SK-N-MC (cell line): ENCODE results near the gene RUNX1.

Experiments
- DNase-seq: peaks from one replicate; pipeline ENCODE4 v3.0.0-alpha.2; 2011; ENCODE audit warnings: low read depth, low spot score
- H3K27ac ChIP-seq: fragments of 200-600 bp; sonication (generic); 2 replicates; pipeline ENCODE4 v1.5.1; 2016; ENCODE audit warnings: mixed run types
- H3K36me3 ChIP-seq: fragments of 200-600 bp; sonication (generic); 2 replicates; pipeline ENCODE4 v1.6.1; 2017; ENCODE audit warnings: antibody characterized with exemption, low read length, mixed read lengths; ENCODE audit not compliant: insufficient read depth
- H3K4me3 ChIP-seq: fragments of 200-600 bp; sonication (generic); 2 replicates; pipeline ENCODE4 v1.5.1; 2016
- H3K9ac ChIP-seq: fragments of 200-600 bp; sonication (generic); 2 replicates; pipeline ENCODE4 v1.8.0; 2017; ENCODE audit warnings: mixed run types, mixed read lengths; ENCODE audit not compliant: insufficient read length
- H3K9me3 ChIP-seq: fragments of 200-600 bp; sonication (generic); 2 replicates; pipeline ENCODE4 v1.6.1; 2017; ENCODE audit warnings: low read depth, mild to moderate bottlenecking, antibody characterized with exemption, low read length, moderate library complexity, mixed read lengths
- EZH2 ChIP-seq: fragments of 200-600 bp; sonication (generic); IDR thresholded peaks from one replicate; pipeline ENCODE4 v1.6.1; 2017; ENCODE audit warnings: antibody characterized with exemption
- FOXP2 ChIP-seq: optimal IDR thresholded peaks from 2 replicates; pipeline ENCODE3; 2011; ENCODE audit warnings: mild to moderate bottlenecking, moderate library complexity; ENCODE audit not compliant: insufficient read depth; ENCODE audit errors: extremely low read length, control extremely low read depth
- POLR2AphosphoS5 ChIP-seq: IDR thresholded peaks from 2 replicates; pipeline ENCODE4 v1.6.1; 2012; ENCODE audit warnings: mild to moderate bottlenecking, low read depth, low read length, borderline replicate concordance

The RUNX1 gene

DNA sequence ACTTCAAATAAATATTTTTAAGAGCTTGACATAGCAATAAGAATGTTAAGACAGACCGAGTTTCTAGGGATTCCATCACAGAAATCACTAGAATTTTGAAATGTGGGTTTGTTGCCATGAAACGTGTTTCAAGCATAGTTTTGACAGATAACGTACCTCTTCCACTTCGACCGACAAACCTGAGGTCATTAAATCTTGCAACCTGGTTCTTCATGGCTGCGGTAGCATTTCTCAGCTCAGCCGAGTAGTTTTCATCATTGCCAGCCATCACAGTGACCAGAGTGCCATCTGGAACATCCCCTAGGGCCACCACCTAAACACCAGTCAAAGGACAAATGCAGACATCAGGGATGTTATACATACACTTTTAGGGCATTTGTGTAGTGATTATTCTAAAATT lies 168.7 kb downstream of the RUNX1 start:
- Histone ChIP-seq H3K27ac (no peak overlapping the region), H3K4me3 (no peak overlapping the region), H3K9me3 (no peaks in the 10 kb centered on the region), H3K36me3 (no peaks in the 10 kb centered on the region), H3K9ac (no peak overlapping the region)
- TF ChIP-seq EZH2 (no peak), POLR2AphosphoS5 (no peak), FOXP2 (no peak)
- no peak for DNase-seq

DNA sequence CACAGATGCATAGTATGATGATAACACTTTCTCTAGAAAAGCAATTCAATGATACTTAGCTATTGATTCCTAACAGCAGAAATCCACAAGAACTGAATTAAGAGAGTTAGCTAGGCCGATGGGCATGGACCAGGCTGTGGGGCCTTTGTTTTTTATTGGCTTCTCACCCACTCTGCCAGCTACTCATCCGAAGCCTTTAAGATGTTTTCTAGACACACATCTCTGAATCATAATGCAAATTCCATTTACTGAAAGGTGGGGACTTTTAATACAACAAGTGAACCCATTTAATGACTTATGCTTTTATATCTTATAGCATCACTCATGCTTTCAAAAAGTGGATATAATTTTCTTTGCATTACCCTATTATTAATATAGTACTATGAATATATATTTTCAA lies 170.2 kb downstream of the RUNX1 start:
- no peak for DNase-seq
- Histone ChIP-seq H3K27ac (no peak overlapping the region), H3K36me3 (no peaks in the 10 kb centered on the region), H3K9me3 (no peaks in the 10 kb centered on the region), H3K4me3 (no peak overlapping the region), H3K9ac (no peak overlapping the region)
- TF ChIP-seq EZH2: no peak
- no peak for TF ChIP-seq POLR2AphosphoS5
- TF ChIP-seq FOXP2: no peak

DNA sequence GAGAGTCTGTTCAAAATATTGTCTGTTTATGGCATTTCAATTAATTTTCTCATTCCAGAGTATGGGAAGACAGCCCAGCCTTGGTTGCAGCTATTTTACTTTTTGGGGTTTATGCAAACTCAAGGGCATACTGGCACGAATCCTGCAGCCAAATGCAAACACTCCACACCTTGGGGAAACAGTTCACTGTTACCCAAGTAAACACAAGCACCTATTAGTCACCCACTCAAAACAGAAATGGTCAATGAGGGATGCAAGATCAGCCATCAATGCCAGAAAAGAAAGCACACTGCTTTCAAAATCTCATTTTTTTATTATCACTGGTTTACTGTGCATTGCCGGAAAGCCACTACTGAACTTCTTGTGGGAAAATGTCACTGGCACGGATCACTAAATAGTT lies 170.6 kb downstream of the RUNX1 start:
- Histone ChIP-seq H3K27ac (no peak overlapping the region), H3K9me3 (no peaks in the 10 kb centered on the region), H3K36me3 (no peaks in the 10 kb centered on the region), H3K9ac (no peak overlapping the region), H3K4me3 (no peak overlapping the region)
- TF ChIP-seq FOXP2: no peak
- TF ChIP-seq EZH2: no peak
- TF ChIP-seq POLR2AphosphoS5: no peak
- DNase-seq: no peak

DNA sequence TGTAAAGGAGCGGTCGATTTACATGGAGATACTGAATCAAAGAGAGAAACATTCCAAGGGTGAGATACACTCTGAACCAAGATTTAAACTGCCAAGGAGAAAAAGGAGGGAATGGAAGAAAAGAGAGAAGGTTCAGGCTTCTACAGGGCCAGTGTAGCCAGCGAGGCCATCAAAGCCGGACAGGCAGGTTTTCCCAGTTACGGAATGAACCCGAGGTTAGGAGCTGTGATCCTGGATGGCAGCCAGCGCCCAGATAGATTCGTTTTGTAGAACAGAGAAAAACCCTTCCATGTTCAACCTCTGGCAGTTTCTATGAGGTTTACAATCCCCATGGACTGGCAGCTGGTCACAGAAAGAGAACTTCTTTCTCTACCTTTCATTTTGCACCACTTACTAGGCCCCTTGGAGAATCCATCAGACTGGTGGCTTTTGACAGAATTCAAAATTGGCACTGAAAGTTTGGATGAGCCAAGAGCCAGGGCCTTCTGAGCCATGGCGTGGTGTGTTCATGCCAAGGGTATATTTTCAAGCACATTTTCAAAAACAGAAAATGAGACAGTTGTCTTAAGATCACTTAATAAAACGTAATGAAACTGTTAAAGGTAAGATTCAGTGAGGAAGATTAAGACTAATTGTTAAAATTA lies 171.5 kb downstream of the RUNX1 start:
- H3K27ac ChIP-seq: no peak overlapping the region

DNA sequence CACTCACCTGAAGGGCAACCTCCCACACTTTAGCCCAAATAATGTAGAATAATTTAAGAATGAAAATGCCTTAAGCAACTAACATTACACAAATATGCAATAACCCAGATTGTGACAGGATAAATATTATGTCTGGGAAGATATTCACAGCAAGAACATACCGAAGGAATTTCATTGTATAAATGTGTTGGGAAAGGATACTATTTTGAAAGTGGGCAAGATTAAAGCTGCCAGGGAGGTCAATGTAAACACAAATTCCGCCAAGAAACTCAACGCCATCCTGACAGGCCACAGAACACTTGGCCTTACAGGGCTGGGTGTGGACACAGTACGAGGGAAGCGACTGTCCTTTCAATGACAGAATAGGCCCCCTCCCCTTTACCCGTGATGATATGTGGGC lies 173.3 kb downstream of the RUNX1 start:
- no peaks in the 10 kb centered on the region for H3K36me3 ChIP-seq
- no peak overlapping the region for H3K27ac ChIP-seq
- no peak overlapping the region for H3K9ac ChIP-seq
- H3K4me3 ChIP-seq: no peak overlapping the region
- no peak for DNase-seq
- no peaks in the 10 kb centered on the region for H3K9me3 ChIP-seq
- TF ChIP-seq FOXP2 (no peak), EZH2 (no peak), POLR2AphosphoS5 (no peak)

More for the DNA sequence above, 171.5 kb downstream of the RUNX1 start:
- Histone ChIP-seq H3K4me3 (no peak overlapping the region), H3K36me3 (no peaks in the 10 kb centered on the region), H3K9ac (no peak overlapping the region), H3K9me3 (no peaks in the 10 kb centered on the region)
- TF ChIP-seq FOXP2: no peak
- no peak for TF ChIP-seq EZH2
- TF ChIP-seq POLR2AphosphoS5: no peak
- no peak for DNase-seq

DNA sequence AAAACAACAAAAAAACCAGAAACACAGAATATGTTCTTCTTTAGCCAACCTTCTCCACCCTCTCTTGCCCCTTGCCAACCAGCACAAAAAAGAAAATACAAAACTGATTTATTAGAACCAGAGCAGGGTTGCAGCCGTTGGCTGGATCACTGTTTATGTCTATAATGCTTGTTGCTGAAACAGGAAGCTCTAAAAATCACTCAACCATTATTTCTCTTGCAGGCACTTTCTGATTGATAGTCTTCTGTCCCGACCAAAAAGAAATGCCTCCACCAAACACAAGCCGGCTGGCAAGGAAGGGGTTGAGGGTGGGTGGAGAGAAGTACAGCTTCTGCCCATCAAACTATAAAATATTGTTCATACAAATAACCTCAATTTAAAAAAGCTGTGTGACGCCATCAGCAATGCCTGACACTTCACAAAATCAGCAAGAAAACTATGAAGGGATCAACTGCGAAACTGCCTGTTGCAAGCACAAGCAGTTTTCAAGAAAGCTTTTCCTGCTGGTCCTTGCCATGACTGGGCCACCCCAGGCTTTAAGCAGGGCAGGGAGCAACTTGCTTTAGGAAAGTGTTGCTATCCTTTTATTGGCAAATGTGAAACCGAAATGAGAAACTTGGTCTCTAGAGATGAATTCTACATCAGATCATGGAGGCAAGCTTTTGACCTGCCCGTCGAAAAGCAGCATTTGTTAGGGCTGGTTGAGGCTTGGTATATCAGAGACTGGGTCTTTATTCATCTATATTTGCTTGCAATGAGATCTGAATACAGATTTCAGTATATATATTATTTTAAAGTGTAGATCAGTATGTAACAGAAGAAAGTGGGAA lies 174.2 kb downstream of the RUNX1 start:
- TF ChIP-seq POLR2AphosphoS5 (no peak), EZH2 (no peak), FOXP2 (no peak)
- no peak for DNase-seq
- H3K36me3 ChIP-seq: no peaks in the 10 kb centered on the region
- no peaks in the 10 kb centered on the region for H3K9me3 ChIP-seq
- no peak overlapping the region for H3K27ac ChIP-seq
- H3K4me3 ChIP-seq: no peak overlapping the region
- H3K9ac ChIP-seq: no peak overlapping the region

DNA sequence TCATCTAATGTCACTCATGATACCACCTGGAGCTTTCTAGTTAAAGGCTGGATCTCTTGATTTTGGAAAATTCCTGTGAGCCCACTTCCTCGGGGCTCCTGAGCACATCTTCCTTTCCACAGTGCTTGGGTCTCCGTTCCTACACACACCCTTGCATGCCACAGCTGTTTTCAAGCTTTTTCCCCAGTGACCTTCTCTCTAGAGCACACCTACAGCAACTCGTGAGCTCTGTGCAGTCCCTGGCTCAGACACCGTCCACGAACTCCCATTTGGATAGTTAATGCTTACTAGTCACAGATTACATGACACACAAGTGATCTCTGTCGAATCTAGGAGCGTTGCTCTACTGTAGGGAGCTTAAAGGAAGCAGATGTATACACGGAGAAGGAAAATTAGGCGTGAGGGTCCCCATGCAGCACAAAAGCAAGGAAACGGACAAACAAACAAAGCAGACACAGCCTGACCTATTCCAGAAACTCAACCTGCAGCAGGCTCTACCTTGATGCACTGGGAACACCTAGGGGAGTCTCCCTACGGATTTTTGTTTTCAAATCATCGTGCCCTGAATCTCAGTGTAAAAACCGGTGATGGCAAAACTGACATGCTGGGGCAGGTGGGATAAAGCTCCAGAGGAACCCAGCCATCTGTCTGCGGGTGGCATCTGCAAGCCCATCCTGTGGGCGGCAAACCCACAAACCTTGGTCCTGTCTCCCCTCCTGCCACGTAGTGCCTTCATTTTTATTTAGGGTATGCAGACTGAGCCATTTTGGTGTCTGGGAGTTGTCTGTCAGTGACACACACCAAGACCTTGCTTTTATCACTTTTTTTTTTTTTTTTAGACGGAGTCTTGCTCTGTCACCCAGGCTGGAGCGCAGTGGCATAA lies 177.8 kb downstream of the RUNX1 start:
- no peaks in the 10 kb centered on the region for H3K36me3 ChIP-seq
- H3K4me3 ChIP-seq: no peak overlapping the region
- H3K9ac ChIP-seq: no peak overlapping the region
- no peak overlapping the region for H3K27ac ChIP-seq
- TF ChIP-seq POLR2AphosphoS5 (no peak), FOXP2 (no peak), EZH2 (no peak)
- H3K9me3 ChIP-seq: no peaks in the 10 kb centered on the region
- DNase-seq: no peak

DNA sequence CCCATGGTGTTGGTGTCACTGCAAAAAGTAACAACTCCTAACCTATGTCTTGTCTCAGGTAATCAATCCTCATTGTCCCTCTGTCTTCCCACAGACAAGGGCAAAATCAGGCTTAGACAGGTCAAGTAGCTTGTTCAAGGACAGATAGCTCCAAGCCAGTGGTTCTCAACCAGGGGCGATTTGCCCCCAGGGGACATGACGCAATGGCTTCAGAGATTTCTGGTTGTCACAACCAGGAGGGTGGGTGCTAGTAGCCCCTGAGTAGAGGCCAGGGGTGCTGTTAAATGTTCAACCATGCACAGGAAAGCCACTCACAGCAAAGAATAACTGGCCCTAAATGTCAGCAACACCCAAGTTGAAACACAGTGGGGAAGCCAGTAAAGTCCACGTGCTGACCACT lies 178.9 kb downstream of the RUNX1 start:
- Histone ChIP-seq H3K9me3 (no peaks in the 10 kb centered on the region), H3K9ac (no peak overlapping the region), H3K27ac (no peak overlapping the region), H3K4me3 (no peak overlapping the region), H3K36me3 (no peaks in the 10 kb centered on the region)
- DNase-seq: no peak
- no peak for TF ChIP-seq EZH2
- TF ChIP-seq FOXP2: no peak
- no peak for TF ChIP-seq POLR2AphosphoS5
